ENCODE data around the gene CFAP210.

The CFAP210 gene

GRCh38 chr2:169676850-169677249, 17.4 kb downstream of the CFAP210 start:
- no peak for TF ChIP-seq CTCF (IDR thresholded peaks at IDR 0.05)

- TF ChIP-seq CTCF (IDR thresholded peaks at IDR 0.05): peak; percentile 35
Measured at GRCh38 chr2:169676357-169676756, 17.8 kb downstream of the CFAP210 start.

- no peak for TF ChIP-seq CTCF (IDR thresholded peaks at IDR 0.05)
Measured at GRCh38 chr2:169673921-169674320, 20.3 kb downstream of the CFAP210 start.

DNA sequence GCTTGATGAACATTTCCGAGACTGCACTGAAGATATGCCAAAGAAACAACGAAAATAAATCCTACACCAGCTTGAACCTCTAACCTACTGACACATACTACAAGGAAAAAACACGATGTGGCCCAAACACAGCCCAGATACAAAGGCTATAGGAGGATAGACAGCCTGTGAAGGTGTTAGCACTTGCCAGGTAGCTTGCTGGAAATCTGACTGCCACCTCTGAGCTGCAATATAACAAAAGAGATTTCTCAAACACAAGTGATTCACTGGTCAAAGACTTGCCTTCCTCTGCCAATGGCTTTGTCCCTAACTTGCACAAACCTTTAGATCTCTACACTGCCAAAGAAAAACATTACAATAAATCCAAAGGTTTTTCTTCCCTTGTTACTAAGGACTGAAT, 21.1 kb downstream of the CFAP210 start:
- TF ChIP-seq CTCF (IDR thresholded peaks at IDR 0.05): no peak

DNA sequence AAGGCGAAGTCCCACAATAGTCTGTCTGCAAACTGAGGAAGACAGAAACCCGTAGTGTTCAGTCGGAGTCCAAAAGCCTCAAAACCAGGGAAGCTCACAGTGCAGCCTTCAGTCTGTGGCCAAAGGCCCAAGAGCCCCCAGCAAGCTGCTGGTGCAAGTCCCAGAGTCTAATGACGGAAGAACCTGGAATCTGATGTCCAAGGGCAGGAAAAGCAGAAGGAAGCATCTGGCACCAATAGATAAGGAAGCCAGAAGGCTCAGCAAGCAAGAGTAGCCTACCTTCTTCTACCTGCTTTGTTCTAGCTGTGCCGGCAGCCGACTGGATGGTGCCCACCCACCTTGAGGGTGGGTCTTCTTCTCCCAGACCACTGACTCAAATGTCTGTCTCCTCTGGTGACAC, 21.8 kb downstream of the CFAP210 start:
- TF ChIP-seq CTCF (IDR thresholded peaks at IDR 0.05): no peak

- TF ChIP-seq CTCF (IDR thresholded peaks at IDR 0.05): no peak
Measured at GRCh38 chr2:169670937-169671336, 23.3 kb downstream of the CFAP210 start.

DNA sequence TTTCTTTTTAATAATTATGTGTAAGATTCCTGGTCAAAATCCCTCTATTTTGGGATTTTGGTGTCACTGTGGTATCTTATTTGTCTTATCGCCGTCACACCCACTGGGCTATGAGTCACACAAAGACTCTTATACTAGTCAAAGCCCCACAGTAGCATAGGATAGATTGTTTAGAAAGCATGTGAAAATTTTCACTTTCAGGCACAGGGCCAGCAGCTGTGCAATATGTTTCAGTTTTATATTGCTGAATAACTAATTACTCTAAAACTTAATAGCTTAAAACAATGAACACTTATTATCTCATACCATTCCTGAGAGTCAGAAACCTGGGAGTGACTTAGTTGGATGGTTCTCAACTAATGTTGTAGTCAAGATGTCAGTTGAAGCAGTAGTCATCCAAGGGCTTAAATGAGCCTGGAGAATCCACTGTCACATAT, 24.0 kb downstream of the CFAP210 start:
- TF ChIP-seq CTCF (IDR thresholded peaks at IDR 0.05): no peak

GRCh38 chr2:169667583-169667982, 26.6 kb downstream of the CFAP210 start:
- no peak for TF ChIP-seq CTCF (IDR thresholded peaks at IDR 0.05)
